SK-N-MC (cell line): ENCODE data around the gene NLRX1.
"Not testable (repeated sequence)": the region's sequence is repeated elsewhere in the genome, so short reads cannot be mapped to it uniquely, and the experiment has no call there.

Experiments
- DNase-seq: peaks from one replicate; pipeline ENCODE4 v3.0.0-alpha.2; 2011; ENCODE audit warnings: low read depth, low spot score
- H3K27ac ChIP-seq: fragments of 200-600 bp; sonication (generic); 2 replicates; pipeline ENCODE4 v1.5.1; 2016; ENCODE audit warnings: mixed run types
- H3K36me3 ChIP-seq: fragments of 200-600 bp; sonication (generic); 2 replicates; pipeline ENCODE4 v1.6.1; 2017; ENCODE audit warnings: antibody characterized with exemption, low read length, mixed read lengths; ENCODE audit not compliant: insufficient read depth
- H3K4me3 ChIP-seq: fragments of 200-600 bp; sonication (generic); 2 replicates; pipeline ENCODE4 v1.5.1; 2016
- H3K9ac ChIP-seq: fragments of 200-600 bp; sonication (generic); 2 replicates; pipeline ENCODE4 v1.8.0; 2017; ENCODE audit warnings: mixed run types, mixed read lengths; ENCODE audit not compliant: insufficient read length
- H3K9me3 ChIP-seq: fragments of 200-600 bp; sonication (generic); 2 replicates; pipeline ENCODE4 v1.6.1; 2017; ENCODE audit warnings: low read depth, mild to moderate bottlenecking, antibody characterized with exemption, low read length, moderate library complexity, mixed read lengths
- EZH2 ChIP-seq: fragments of 200-600 bp; sonication (generic); IDR thresholded peaks from one replicate; pipeline ENCODE4 v1.6.1; 2017; ENCODE audit warnings: antibody characterized with exemption
- FOXP2 ChIP-seq: optimal IDR thresholded peaks from 2 replicates; pipeline ENCODE3; 2011; ENCODE audit warnings: mild to moderate bottlenecking, moderate library complexity; ENCODE audit not compliant: insufficient read depth; ENCODE audit errors: extremely low read length, control extremely low read depth
- POLR2AphosphoS5 ChIP-seq: IDR thresholded peaks from 2 replicates; pipeline ENCODE4 v1.6.1; 2012; ENCODE audit warnings: mild to moderate bottlenecking, low read depth, low read length, borderline replicate concordance

The NLRX1 gene

DNA sequence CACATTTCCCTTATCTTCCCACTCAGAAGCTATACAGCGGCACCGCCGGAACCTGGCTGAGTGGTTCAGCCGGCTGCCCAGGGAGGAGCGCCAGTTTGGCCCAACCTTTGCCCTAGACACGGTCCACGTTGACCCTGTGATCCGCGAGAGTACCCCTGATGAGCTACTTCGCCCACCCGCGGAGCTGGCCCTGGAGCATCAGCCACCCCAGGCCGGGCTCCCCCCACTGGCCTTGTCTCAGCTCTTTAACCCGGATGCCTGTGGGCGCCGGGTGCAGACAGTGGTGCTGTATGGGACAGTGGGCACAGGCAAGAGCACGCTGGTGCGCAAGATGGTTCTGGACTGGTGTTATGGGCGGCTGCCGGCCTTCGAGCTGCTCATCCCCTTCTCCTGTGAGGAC is 4.9 kb downstream of the NLRX1 start:
- no peak overlapping the region for H3K27ac ChIP-seq
- no peaks in the 10 kb centered on the region for H3K36me3 ChIP-seq
- H3K9ac ChIP-seq, result no peak overlapping the region
- DNase-seq, result no peak
- no peaks in the 10 kb centered on the region for H3K9me3 ChIP-seq
- H3K4me3 ChIP-seq, result no peak overlapping the region
- TF ChIP-seq FOXP2 (no peak), POLR2AphosphoS5 (no peak)

DNA sequence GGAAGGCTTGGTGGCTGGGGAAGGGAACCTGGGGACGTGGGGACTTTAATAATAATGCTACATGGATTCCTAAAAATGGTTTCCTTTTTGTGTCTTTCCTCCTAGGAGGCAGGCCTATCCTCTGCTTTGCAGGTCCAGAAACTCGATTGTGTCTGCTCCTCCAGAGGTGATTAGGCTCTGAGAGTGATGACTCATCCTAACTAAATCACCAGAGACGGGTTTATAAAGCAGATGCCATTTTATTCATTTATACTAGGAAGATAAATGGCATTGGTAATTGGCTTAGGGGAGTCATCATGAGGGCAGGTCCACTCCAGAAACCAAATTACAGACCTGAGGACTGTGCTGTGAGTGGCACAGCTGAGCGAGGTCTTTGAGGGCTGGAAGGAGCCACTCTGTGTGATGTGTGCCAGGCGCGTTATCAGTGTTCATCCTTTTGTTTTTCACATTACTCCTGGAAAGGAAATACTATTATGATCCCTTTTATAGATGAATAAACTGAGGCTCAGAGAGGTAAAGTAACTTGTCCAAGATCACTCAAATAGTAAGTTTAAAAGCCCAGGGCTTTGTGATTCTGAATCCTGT is 7.1 kb downstream of the NLRX1 start:
- TF ChIP-seq POLR2AphosphoS5 (no peak), FOXP2 (no peak), EZH2 (no peak)
- Histone ChIP-seq H3K4me3 (no peak overlapping the region), H3K9me3 (no peaks in the 10 kb centered on the region), H3K36me3 (no peaks in the 10 kb centered on the region), H3K27ac (no peak overlapping the region), H3K9ac (no peak overlapping the region)
- DNase-seq, result no peak

DNA sequence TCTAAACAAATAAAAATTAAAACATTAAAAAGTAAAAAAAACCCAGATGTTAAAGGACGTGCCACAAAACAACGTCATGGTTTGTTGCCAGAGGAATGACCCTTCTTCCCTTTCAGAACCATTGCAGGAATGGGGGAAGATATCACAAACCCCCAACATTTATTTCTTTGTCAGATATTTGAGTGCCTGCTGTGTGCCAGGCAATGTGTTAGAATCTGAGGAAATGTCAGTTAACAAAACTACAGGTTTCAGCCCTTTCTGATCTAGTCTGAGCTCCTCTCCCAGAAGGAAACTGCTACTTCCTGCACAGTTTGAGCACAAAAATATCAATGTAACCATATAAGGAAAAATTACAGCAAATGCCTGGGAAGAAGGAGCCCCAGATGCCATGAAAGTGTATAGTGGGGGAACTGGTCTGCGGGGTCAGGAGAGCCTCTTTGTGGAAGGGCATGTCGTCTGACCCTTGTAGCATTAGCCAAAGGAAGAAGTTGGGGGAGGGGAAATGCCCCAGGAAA is 9.7 kb downstream of the NLRX1 start:
- TF ChIP-seq POLR2AphosphoS5 (no peak), EZH2 (no peak), FOXP2 (no peak)
- no peak for DNase-seq
- Histone ChIP-seq H3K27ac (no peak overlapping the region), H3K9ac (peak overlapping the region; percentile 22), H3K9me3 (no peaks in the 10 kb centered on the region), H3K4me3 (no peak overlapping the region), H3K36me3 (no peaks in the 10 kb centered on the region)

DNA sequence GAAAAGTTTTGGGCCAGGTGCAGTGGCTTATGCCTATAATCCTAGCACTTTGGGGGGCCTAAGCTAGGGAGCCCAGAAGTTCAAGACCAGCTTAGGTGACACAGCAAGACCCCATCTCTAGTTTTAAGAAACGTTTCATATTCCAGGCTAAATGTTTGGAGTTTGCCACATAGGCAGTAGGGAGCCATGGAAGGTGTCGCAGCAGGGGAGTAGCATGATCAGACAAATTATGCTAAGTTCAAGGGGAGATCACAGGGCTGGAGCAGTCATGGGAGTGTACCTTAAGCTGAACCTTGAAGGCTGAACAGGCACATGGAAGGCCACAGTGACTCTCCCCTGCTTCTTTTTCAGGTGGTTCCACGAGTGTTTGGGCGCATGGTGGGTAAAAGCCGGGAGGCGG is 10.8 kb downstream of the NLRX1 start:
- no peak for TF ChIP-seq POLR2AphosphoS5
- no peak for TF ChIP-seq EZH2
- no peak for TF ChIP-seq FOXP2
- Histone ChIP-seq H3K9me3 (no peaks in the 10 kb centered on the region), H3K4me3 (no peak overlapping the region), H3K27ac (no peak overlapping the region), H3K36me3 (no peaks in the 10 kb centered on the region), H3K9ac (no peak overlapping the region)
- DNase-seq, result no peak

DNA sequence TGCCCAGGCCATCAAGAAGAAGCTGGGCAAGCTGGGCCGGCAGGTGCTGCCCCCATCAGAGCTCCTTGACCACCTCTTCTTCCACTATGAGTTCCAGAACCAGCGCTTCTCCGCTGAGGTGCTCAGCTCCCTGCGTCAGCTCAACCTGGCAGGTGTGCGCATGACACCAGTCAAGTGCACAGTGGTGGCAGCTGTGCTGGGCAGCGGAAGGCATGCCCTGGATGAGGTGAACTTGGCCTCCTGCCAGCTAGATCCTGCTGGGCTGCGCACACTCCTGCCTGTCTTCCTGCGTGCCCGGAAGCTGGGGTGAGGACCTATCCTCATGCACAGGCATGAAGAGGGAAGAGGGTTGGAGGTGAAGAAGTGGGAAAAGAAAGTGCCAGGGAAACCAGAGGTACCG is 11.5 kb downstream of the NLRX1 start:
- H3K36me3 ChIP-seq, result no peaks in the 10 kb centered on the region
- H3K4me3 ChIP-seq, result no peak overlapping the region
- no peak overlapping the region for H3K27ac ChIP-seq
- H3K9me3 ChIP-seq, result no peaks in the 10 kb centered on the region
- no peak overlapping the region for H3K9ac ChIP-seq
- TF ChIP-seq POLR2AphosphoS5, result no peak
- no peak for TF ChIP-seq FOXP2
- TF ChIP-seq EZH2, result no peak
- DNase-seq, result no peak

DNA sequence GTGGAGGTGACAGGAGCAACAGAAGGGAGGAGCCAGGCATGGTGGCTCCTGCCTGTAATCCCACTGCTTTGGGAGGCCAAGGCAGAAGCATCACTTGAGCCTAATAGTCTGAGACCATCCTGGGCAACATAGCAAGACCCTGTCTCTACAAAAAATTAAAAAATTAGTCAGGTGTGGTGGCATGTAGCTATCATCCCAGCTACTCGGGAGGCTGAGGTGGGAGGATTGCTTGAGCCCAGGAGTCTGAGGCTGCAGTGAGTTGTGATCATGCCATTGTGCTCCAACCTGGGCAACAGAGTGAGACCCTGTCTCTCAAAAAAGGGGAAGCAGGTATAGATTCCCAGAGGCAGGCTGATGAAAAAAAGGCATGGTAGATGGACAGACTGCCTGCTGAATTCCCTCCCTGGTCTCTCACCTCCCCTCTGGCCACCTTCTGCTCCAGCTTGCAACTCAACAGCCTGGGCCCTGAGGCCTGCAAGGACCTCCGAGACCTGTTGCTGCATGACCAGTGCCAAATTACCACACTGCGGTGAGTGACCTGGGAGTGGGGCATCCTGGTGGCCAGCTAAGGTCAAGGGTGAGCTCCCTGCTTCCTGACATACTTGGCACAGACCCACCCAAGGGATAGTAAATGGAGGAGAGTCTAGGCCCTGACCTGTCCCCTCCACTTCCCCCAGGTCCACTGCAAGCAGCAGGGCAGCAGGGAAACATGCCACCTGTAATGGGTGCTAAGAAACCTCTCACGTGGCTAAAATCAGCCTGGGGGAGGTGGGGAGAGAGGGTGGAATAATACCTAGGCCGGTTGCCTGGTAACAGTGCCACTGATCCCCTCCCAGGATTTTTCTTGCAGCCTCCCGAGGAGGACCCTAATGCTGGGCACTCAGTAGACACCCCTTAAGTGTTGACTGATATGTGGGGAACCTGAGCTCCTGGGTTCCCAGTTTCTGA is 12.5 kb downstream of the NLRX1 start:
- TF ChIP-seq EZH2 (no peak), POLR2AphosphoS5 (no peak), FOXP2 (no peak)
- Histone ChIP-seq H3K27ac (no peak overlapping the region), H3K9me3 (no peaks in the 10 kb centered on the region), H3K4me3 (no peak overlapping the region), H3K9ac (no peak overlapping the region), H3K36me3 (no peaks in the 10 kb centered on the region)
- DNase-seq, result no peak

DNA sequence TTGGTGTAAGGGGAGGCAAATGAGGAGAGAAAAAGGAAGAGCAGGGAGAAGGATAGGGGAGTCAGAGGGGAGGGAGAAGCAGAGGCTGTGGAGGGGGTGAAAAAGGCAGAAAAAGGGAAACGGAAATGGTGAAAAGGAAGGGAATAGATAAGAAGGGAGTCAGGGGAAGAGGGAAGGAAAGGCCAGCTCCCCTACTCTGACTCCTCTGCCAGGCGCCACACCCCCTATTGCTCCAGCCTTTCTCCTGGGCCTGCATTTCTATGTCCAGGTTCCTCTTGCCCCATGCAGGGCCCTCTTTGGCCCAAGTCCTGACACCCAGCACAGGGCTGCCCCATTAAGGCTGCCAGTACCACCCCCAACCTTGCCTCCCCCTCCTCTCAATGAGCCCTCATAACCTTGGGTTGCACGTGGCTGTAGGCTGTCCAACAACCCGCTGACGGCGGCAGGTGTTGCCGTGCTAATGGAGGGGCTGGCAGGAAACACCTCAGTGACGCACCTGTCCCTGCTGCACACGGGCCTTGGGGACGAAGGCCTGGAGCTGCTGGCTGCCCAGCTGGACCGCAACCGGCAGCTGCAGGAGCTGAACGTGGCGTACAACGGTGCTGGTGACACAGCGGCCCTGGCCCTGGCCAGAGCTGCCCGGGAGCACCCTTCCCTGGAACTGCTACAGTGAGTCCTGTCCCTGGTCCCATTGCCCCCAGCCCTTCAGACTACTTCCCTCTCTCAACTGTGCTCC is 13.3 kb downstream of the NLRX1 start:
- H3K27ac ChIP-seq, result no peak overlapping the region
- TF ChIP-seq EZH2, result no peak
- no peak for TF ChIP-seq POLR2AphosphoS5
- no peak for TF ChIP-seq FOXP2
- no peak for DNase-seq
- no peak overlapping the region for H3K9ac ChIP-seq
- no peaks in the 10 kb centered on the region for H3K36me3 ChIP-seq
- no peaks in the 10 kb centered on the region for H3K9me3 ChIP-seq
- no peak overlapping the region for H3K4me3 ChIP-seq

DNA sequence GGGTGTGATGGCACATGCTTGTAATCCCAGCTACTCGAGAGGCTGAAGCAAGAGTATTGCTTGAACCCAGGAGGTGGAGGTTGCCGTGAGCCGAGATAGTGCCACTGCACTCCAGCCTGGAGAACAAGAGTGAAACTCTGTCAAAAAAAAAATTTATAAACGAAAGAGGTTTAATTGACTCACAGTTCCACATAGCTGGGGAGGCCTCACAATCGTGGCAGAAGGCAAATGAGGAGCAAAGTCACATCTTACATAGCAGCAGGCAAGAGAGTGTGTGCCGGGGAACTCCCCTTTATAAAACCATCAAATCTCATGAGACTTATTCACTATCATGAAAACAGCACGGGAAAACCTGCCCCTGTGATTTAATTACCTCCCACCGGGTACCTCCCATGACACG is 15.9 kb downstream of the NLRX1 start:
- DNase-seq, H3K4me3 ChIP-seq, H3K36me3 ChIP-seq: not testable (repeated sequence)

More for the DNA sequence above, 15.9 kb downstream of the NLRX1 start:
- not testable (repeated sequence) for H3K27ac ChIP-seq, H3K9me3 ChIP-seq, H3K9ac ChIP-seq
